Activated B cell treated with CpG ODN at 0.5 μM for 24 hours (primary cell): ENCODE measurements around the gene P2RX1. TPM values are rescaled to one million over a fixed set of nuclear protein-coding genes. Genes with fewer than 3 reads are reported as not detected.
"Not testable (repeated sequence)": the region's sequence is repeated elsewhere in the genome, so short reads cannot be mapped to it uniquely, and the experiment has no call there.

Experiments used
- ATAC-seq: fragments of 200-7000 bp; cut with Tn5 transposase; one replicate; pipeline ENCODE4 v1.10.0; 2021; ENCODE audit warnings: low read depth, mild to moderate bottlenecking, moderate library complexity
- CTCF ChIA-PET: fragments of 350-600 bp; sonication (Branson Sonifier 250); formaldehyde crosslinking; loops from one replicate; lab custom pipeline; 2021; ENCODE audit warnings: antibody characterized with exemption; lab: Charles Lee
- POLR2A ChIA-PET: fragments of 350-600 bp; sonication (Branson Sonifier 250); formaldehyde crosslinking; loops from one replicate; lab custom pipeline; 2021; ENCODE audit warnings: antibody characterized with exemption; lab: Charles Lee
- DNase-seq: peaks from one replicate; pipeline ENCODE4 v3.0.0; 2022
- H3K27ac Mint-ChIP-seq: one replicate; pipeline ENCODE4 v1.8.0; 2020; ENCODE audit warnings: mixed read lengths
- H3K27me3 Mint-ChIP-seq: one replicate; pipeline ENCODE4 v1.8.0; 2021; ENCODE audit warnings: mixed read lengths
- H3K36me3 Mint-ChIP-seq: one replicate; pipeline ENCODE4 v1.8.0; 2021; ENCODE audit warnings: low read depth, mixed read lengths
- H3K4me1 Mint-ChIP-seq: one replicate; pipeline ENCODE4 v1.8.0; 2021; ENCODE audit warnings: mixed read lengths
- H3K4me3 Mint-ChIP-seq: one replicate; pipeline ENCODE4 v1.8.0; 2020; ENCODE audit warnings: mild to moderate bottlenecking, mixed read lengths
- H3K9me3 Mint-ChIP-seq: one replicate; pipeline ENCODE4 v1.8.0; 2020; ENCODE audit warnings: mixed read lengths
- CTCF ChIP-seq: fragments of 200-600 bp; IDR thresholded peaks from one replicate; pipeline ENCODE4 v1.8.0; 2022; ENCODE audit warnings: antibody characterized with exemption, mild to moderate bottlenecking
- intact Hi-C: fragments of 100-400 bp; cut with micrococcal nuclease; formaldehyde crosslinking; loops from one replicate; pipeline ENCODE4 v1.15.1; 2024
- total RNA-seq: library from RNA; stranded (reverse); gene quantifications from 2 replicates; pipeline ENCODE4 v1.2.3, GENCODE V29; 2022

Gene P2RX1
- total RNA-seq, 1 donor from 2014 or later, result 26.0 TPM

- intact Hi-C loops, result no loop called here
- POLR2A ChIA-PET, result interaction anchor here (0.5 kb wide), 1 partner anchor 165 kb away, joined by 4 read pairs; no protein-coding TSS in a partner anchor
- Mint-ChIP-seq H3K36me3 (peaks cover 13% of the 10 kb centered on the region), H3K27me3 (no peaks in the 10 kb centered on the region), H3K4me3 (no peak overlapping the region), H3K4me1 (no peaks in the 10 kb centered on the region), H3K9me3 (no peaks in the 10 kb centered on the region), H3K27ac (no peak overlapping the region)
- DNase-seq, result no peak
- ATAC-seq, result no peak
- no peak for TF ChIP-seq CTCF
- CTCF ChIA-PET, result interaction anchor here (0.8 to 1.5 kb wide), 3 partner anchors 18 to 156 kb away, joined by 3 to 5 read pairs (median 3); no protein-coding TSS in a partner anchor
Measured at GRCh38 chr17:3860939-3861700, 55.1 kb downstream of the P2RX1 start.

GRCh38 chr17:3859940-3860339, 56.3 kb downstream of the P2RX1 start:
- H3K27me3 Mint-ChIP-seq, result no peaks in the 10 kb centered on the region
- DNase-seq (no peak), ATAC-seq (no peak)
- no peak overlapping the region for H3K4me3 Mint-ChIP-seq
- H3K27ac Mint-ChIP-seq, result no peak overlapping the region
- intact Hi-C loops, result no loop called here
- no peak for TF ChIP-seq CTCF
- H3K36me3 Mint-ChIP-seq, result peaks cover 9% of the 10 kb centered on the region
- ChIA-PET CTCF (interaction anchor here (0.6 to 1.2 kb wide), 2 partner anchors 122 to 149 kb away, joined by 3 read pairs; no protein-coding TSS in a partner anchor), POLR2A (no interaction called here)
- H3K9me3 Mint-ChIP-seq, result no peaks in the 10 kb centered on the region
- H3K4me1 Mint-ChIP-seq, result no peaks in the 10 kb centered on the region

- intact Hi-C loops, result no loop called here
- Mint-ChIP-seq H3K4me1 (no peaks in the 10 kb centered on the region), H3K27ac (no peak overlapping the region), H3K27me3 (no peaks in the 10 kb centered on the region), H3K36me3 (peaks cover 9% of the 10 kb centered on the region), H3K9me3 (no peaks in the 10 kb centered on the region), H3K4me3 (no peak overlapping the region)
- ChIA-PET CTCF (interaction anchor here (1.0 kb wide), 1 partner anchor 14 kb away, joined by 3 read pairs; no protein-coding TSS in a partner anchor), POLR2A (no interaction called here)
- TF ChIP-seq CTCF, result no peak
- ATAC-seq, result no peak
- no peak for DNase-seq
Measured at GRCh38 chr17:3857261-3858105, 58.8 kb downstream of the P2RX1 start.

GRCh38 chr17:3854204-3854603, 62.1 kb downstream of the P2RX1 start:
- DNase-seq, H3K27ac Mint-ChIP-seq, CTCF ChIA-PET, H3K4me3 Mint-ChIP-seq, H3K9me3 Mint-ChIP-seq, intact Hi-C loops, H3K27me3 Mint-ChIP-seq, ATAC-seq, POLR2A ChIA-PET, H3K36me3 Mint-ChIP-seq, H3K4me1 Mint-ChIP-seq: not testable (repeated sequence)

- DNase-seq (no peak), ATAC-seq (no peak)
- H3K36me3 Mint-ChIP-seq, result no peaks in the 10 kb centered on the region
- CTCF ChIA-PET, result interaction anchor here (1.2 kb wide), 1 partner anchor 9 kb away, joined by 3 read pairs; no protein-coding TSS in a partner anchor
- H3K27ac Mint-ChIP-seq, result no peak overlapping the region
- no peak for TF ChIP-seq CTCF
- H3K4me3 Mint-ChIP-seq, result no peak overlapping the region
- H3K27me3 Mint-ChIP-seq, result peaks cover 5% of the 10 kb centered on the region
- POLR2A ChIA-PET, result no interaction called here
- no peaks in the 10 kb centered on the region for H3K4me1 Mint-ChIP-seq
- H3K9me3 Mint-ChIP-seq, result no peaks in the 10 kb centered on the region
- intact Hi-C loops, result no loop called here
Measured at GRCh38 chr17:3852561-3852960, 63.7 kb downstream of the P2RX1 start.
